ENCODE data around the gene KCNIP4.

The KCNIP4 gene

GRCh38 chr4:21976166-21976565 lies 27.6 kb upstream of the KCNIP4 start:
- Histone ChIP-seq H3K9me3 (ENCODE audit: low read depth, low read length) (no peaks in the 10 kb centered on the region), H3K9ac (ENCODE audit: insufficient read length) (no peak overlapping the region), H3K4me3 (no peak overlapping the region), H3K36me3 (ENCODE audit: insufficient read depth, low read length) (no peaks in the 10 kb centered on the region), H3K27ac (no peak overlapping the region)
- TF ChIP-seq POLR2AphosphoS5 (IDR thresholded peaks at IDR 0.05; ENCODE audit: borderline replicate concordance, low read depth, low read length) = no peak
- no peak for TF ChIP-seq FOXP2 (optimal IDR thresholded peaks at IDR 0.05; ENCODE audit: control extremely low read depth, extremely low read length, insufficient read depth)
- TF ChIP-seq EZH2 (IDR thresholded peaks at IDR 0.05) = no peak
- no peak for DNase-seq (ENCODE audit: low read depth, low spot score)

GRCh38 chr4:21973850-21974249 lies 25.3 kb upstream of the KCNIP4 start:
- no peak overlapping the region for H3K4me3 ChIP-seq
- TF ChIP-seq POLR2AphosphoS5 (IDR thresholded peaks at IDR 0.05; ENCODE audit: borderline replicate concordance, low read depth, low read length) (no peak), EZH2 (IDR thresholded peaks at IDR 0.05) (no peak), FOXP2 (optimal IDR thresholded peaks at IDR 0.05; ENCODE audit: control extremely low read depth, extremely low read length, insufficient read depth) (no peak)
- no peak overlapping the region for H3K27ac ChIP-seq
- no peak overlapping the region for H3K9ac ChIP-seq (ENCODE audit: insufficient read length)
- H3K9me3 ChIP-seq (ENCODE audit: low read depth, low read length) = no peaks in the 10 kb centered on the region
- no peaks in the 10 kb centered on the region for H3K36me3 ChIP-seq (ENCODE audit: insufficient read depth, low read length)
- DNase-seq (ENCODE audit: low read depth, low spot score) = no peak

- Histone ChIP-seq H3K27ac (no peak overlapping the region), H3K36me3 (ENCODE audit: insufficient read depth, low read length) (no peaks in the 10 kb centered on the region), H3K9me3 (ENCODE audit: low read depth, low read length) (no peaks in the 10 kb centered on the region), H3K9ac (ENCODE audit: insufficient read length) (no peak overlapping the region), H3K4me3 (no peak overlapping the region)
- no peak for DNase-seq (ENCODE audit: low read depth, low spot score)
- no peak for TF ChIP-seq EZH2 (IDR thresholded peaks at IDR 0.05)
- no peak for TF ChIP-seq FOXP2 (optimal IDR thresholded peaks at IDR 0.05; ENCODE audit: control extremely low read depth, extremely low read length, insufficient read depth)
- no peak for TF ChIP-seq POLR2AphosphoS5 (IDR thresholded peaks at IDR 0.05; ENCODE audit: borderline replicate concordance, low read depth, low read length)
These were observed 16.3 kb upstream of the KCNIP4 start for GRCh38 chr4:21964762-21965319.

- no peaks in the 10 kb centered on the region for H3K36me3 ChIP-seq (ENCODE audit: insufficient read depth, low read length)
- H3K9ac ChIP-seq (ENCODE audit: insufficient read length) = no peak overlapping the region
- no peak for DNase-seq (ENCODE audit: low read depth, low spot score)
- TF ChIP-seq FOXP2 (optimal IDR thresholded peaks at IDR 0.05; ENCODE audit: control extremely low read depth, extremely low read length, insufficient read depth) = no peak
- TF ChIP-seq POLR2AphosphoS5 (IDR thresholded peaks at IDR 0.05; ENCODE audit: borderline replicate concordance, low read depth, low read length) = no peak
- TF ChIP-seq EZH2 (IDR thresholded peaks at IDR 0.05) = no peak
- no peak overlapping the region for H3K27ac ChIP-seq
- H3K4me3 ChIP-seq = no peak overlapping the region
- no peaks in the 10 kb centered on the region for H3K9me3 ChIP-seq (ENCODE audit: low read depth, low read length)
These were observed 14.1 kb upstream of the KCNIP4 start for GRCh38 chr4:21962691-21963090.

- no peak for TF ChIP-seq EZH2 (IDR thresholded peaks at IDR 0.05)
- no peak for TF ChIP-seq POLR2AphosphoS5 (IDR thresholded peaks at IDR 0.05; ENCODE audit: borderline replicate concordance, low read depth, low read length)
- TF ChIP-seq FOXP2 (optimal IDR thresholded peaks at IDR 0.05; ENCODE audit: control extremely low read depth, extremely low read length, insufficient read depth) = no peak
- Histone ChIP-seq H3K27ac (no peak overlapping the region), H3K9ac (ENCODE audit: insufficient read length) (no peak overlapping the region), H3K9me3 (ENCODE audit: low read depth, low read length) (no peaks in the 10 kb centered on the region), H3K36me3 (ENCODE audit: insufficient read depth, low read length) (no peaks in the 10 kb centered on the region), H3K4me3 (no peak overlapping the region)
- DNase-seq (ENCODE audit: low read depth, low spot score) = no peak
These were observed 12.2 kb upstream of the KCNIP4 start for GRCh38 chr4:21960793-21961192.

- no peak for DNase-seq (ENCODE audit: low read depth, low spot score)
- H3K9ac ChIP-seq (ENCODE audit: insufficient read length) = no peak overlapping the region
- H3K4me3 ChIP-seq = no peak overlapping the region
- no peaks in the 10 kb centered on the region for H3K9me3 ChIP-seq (ENCODE audit: low read depth, low read length)
- no peaks in the 10 kb centered on the region for H3K36me3 ChIP-seq (ENCODE audit: insufficient read depth, low read length)
- H3K27ac ChIP-seq = no peak overlapping the region
- TF ChIP-seq FOXP2 (optimal IDR thresholded peaks at IDR 0.05; ENCODE audit: control extremely low read depth, extremely low read length, insufficient read depth) (no peak), POLR2AphosphoS5 (IDR thresholded peaks at IDR 0.05; ENCODE audit: borderline replicate concordance, low read depth, low read length) (no peak)
These were observed 6.3 kb upstream of the KCNIP4 start for GRCh38 chr4:21954916-21955315.

- H3K4me3 ChIP-seq = no peak overlapping the region
- H3K9me3 ChIP-seq (ENCODE audit: low read depth, low read length) = no peaks in the 10 kb centered on the region
- TF ChIP-seq EZH2 (IDR thresholded peaks at IDR 0.05) (no peak), FOXP2 (optimal IDR thresholded peaks at IDR 0.05; ENCODE audit: control extremely low read depth, extremely low read length, insufficient read depth) (no peak), POLR2AphosphoS5 (IDR thresholded peaks at IDR 0.05; ENCODE audit: borderline replicate concordance, low read depth, low read length) (no peak)
These were observed 5.1 kb upstream of the KCNIP4 start for GRCh38 chr4:21953653-21954052.

GRCh38 chr4:21952549-21952948 lies 4.0 kb upstream of the KCNIP4 start:
- no peak for DNase-seq (ENCODE audit: low read depth, low spot score)
- TF ChIP-seq POLR2AphosphoS5 (IDR thresholded peaks at IDR 0.05; ENCODE audit: borderline replicate concordance, low read depth, low read length) (no peak), EZH2 (IDR thresholded peaks at IDR 0.05) (no peak), FOXP2 (optimal IDR thresholded peaks at IDR 0.05; ENCODE audit: control extremely low read depth, extremely low read length, insufficient read depth) (no peak)
- Histone ChIP-seq H3K9me3 (ENCODE audit: low read depth, low read length) (no peaks in the 10 kb centered on the region), H3K9ac (ENCODE audit: insufficient read length) (no peak overlapping the region), H3K27ac (no peak overlapping the region), H3K4me3 (no peak overlapping the region), H3K36me3 (ENCODE audit: insufficient read depth, low read length) (no peaks in the 10 kb centered on the region)

More at GRCh38 chr4:21953653-21954052, 5.1 kb upstream of the KCNIP4 start:
- no peak for DNase-seq (ENCODE audit: low read depth, low spot score)
- H3K36me3 ChIP-seq (ENCODE audit: insufficient read depth, low read length) = no peaks in the 10 kb centered on the region
- no peak overlapping the region for H3K9ac ChIP-seq (ENCODE audit: insufficient read length)
- no peak overlapping the region for H3K27ac ChIP-seq

- no peak for DNase-seq (ENCODE audit: low read depth, low spot score)
- Histone ChIP-seq H3K4me3 (no peak overlapping the region), H3K9ac (ENCODE audit: insufficient read length) (no peak overlapping the region), H3K9me3 (ENCODE audit: low read depth, low read length) (no peaks in the 10 kb centered on the region), H3K27ac (no peak overlapping the region), H3K36me3 (ENCODE audit: insufficient read depth, low read length) (no peaks in the 10 kb centered on the region)
- no peak for TF ChIP-seq POLR2AphosphoS5 (IDR thresholded peaks at IDR 0.05; ENCODE audit: borderline replicate concordance, low read depth, low read length)
- no peak for TF ChIP-seq FOXP2 (optimal IDR thresholded peaks at IDR 0.05; ENCODE audit: control extremely low read depth, extremely low read length, insufficient read depth)
These were observed 493 bp upstream of the KCNIP4 start for GRCh38 chr4:21949073-21949457.
